Panc1 (cell line): ENCODE results near the gene TPR.

Experiments used
- REST ChIP-seq, 2 experiments: IDR thresholded peaks; 2 replicates each; pipeline ENCODE4 v1.6.1; 2011 to 2012; ENCODE audit warnings: low read depth in 2 of 2, control low read depth in 1 of 2, low read length in 1 of 2, mild to moderate bottlenecking in 1 of 2, moderate library complexity in 1 of 2; ENCODE audit not compliant: insufficient read depth in 1 of 2
- TF ChIP-seq, protein P1 (sequence below): fragments of 450-650 bp; IDR thresholded peaks from 2 replicates; pipeline ENCODE4 v1.5.1; 2017; ENCODE audit warnings: mild to moderate bottlenecking

GRCh38 chr1:186303911-186304310, 71.1 kb downstream of the TPR start:
- TF ChIP-seq, protein P1, sequence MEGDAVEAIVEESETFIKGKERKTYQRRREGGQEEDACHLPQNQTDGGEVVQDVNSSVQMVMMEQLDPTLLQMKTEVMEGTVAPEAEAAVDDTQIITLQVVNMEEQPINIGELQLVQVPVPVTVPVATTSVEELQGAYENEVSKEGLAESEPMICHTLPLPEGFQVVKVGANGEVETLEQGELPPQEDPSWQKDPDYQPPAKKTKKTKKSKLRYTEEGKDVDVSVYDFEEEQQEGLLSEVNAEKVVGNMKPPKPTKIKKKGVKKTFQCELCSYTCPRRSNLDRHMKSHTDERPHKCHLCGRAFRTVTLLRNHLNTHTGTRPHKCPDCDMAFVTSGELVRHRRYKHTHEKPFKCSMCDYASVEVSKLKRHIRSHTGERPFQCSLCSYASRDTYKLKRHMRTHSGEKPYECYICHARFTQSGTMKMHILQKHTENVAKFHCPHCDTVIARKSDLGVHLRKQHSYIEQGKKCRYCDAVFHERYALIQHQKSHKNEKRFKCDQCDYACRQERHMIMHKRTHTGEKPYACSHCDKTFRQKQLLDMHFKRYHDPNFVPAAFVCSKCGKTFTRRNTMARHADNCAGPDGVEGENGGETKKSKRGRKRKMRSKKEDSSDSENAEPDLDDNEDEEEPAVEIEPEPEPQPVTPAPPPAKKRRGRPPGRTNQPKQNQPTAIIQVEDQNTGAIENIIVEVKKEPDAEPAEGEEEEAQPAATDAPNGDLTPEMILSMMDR = no peak
- no peak for TF ChIP-seq REST (IDR thresholded peaks at IDR 0.05; ENCODE audit: insufficient read depth in 1 of 2, low read depth in 2 of 2, low read length in 1 of 2)
